ENCODE measurements around the gene ZMYND11.

ZMYND11 gene

DNA sequence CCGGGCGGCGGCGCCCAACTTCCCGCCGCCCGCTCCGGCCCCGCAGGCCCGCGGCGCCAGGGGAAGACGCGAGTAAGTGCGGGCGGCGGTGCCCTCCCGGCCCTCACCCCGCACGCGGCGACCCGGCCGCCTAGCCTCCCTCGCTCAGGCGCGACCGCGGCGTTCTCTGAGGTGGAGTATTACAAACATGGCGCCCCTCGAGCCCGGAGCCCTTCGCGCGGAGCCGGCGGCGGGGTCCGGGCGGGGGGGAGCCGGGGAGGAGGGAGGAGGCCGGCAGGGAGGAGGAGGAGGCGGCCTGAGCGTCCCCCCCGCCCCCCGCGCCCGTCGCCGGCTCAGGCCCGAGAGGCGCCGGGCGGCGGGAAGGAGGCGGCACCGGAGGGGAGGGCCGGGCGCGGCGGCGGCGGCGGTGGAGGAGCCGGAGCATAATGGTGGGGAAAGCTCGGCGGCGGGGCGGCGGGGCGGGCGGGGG lies at the start of gene ZMYND11:
TSS of gene ZMYND11 (plus strand) at position 324 of the 469 bp plus-strand sequence. CDS start 44,558 bp downstream, outside the sequence.
- peak; percentile 29 for DNase-seq

GRCh38 chr10:86031-86430 lies 49.2 kb upstream of the ZMYND11 start:
- no peak for DNase-seq

- DNase-seq, result no peak
Observed at GRCh38 chr10:87177-88080, 47.8 kb upstream of the ZMYND11 start.

GRCh38 chr10:88253-88652 lies 47.0 kb upstream of the ZMYND11 start:
- DNase-seq, result no peak

DNA sequence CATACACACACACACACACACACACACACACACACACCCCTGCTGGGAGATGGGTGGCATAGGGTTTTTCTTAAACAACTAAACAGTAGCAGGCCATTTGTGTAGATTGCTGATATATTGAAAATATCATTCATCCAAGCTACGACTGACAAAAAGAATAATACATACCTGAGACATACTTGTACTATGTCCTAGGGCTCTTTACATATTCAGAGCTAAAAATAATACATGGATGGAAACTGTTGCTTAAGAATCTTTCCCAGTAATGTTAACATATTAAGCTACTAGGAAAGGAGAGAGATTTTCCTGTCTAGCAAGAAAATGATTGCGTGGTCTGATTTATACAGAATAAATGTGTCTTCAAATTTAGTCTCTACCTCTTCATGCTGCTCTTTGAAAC lies 46.0 kb upstream of the ZMYND11 start:
- DNase-seq, result no peak

DNA sequence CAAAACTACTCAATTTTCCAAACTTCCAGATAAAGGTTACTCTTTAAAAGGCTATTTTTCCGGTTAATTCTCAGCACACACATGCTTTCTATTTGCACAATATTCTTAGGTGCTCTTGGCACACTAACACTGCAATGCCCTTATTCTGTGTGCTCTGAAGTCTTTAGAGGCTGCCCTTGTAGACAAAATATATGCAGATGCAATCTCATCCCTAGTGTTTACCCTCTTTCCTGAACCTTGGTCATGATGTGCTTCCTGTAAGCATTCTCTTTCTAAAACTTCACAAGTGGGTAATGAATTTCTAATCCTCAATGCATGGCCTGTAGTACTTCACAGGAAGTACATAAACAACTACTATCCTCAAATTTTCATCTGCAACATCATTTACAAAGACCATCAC lies 45.1 kb upstream of the ZMYND11 start:
- no peak for DNase-seq

DNA sequence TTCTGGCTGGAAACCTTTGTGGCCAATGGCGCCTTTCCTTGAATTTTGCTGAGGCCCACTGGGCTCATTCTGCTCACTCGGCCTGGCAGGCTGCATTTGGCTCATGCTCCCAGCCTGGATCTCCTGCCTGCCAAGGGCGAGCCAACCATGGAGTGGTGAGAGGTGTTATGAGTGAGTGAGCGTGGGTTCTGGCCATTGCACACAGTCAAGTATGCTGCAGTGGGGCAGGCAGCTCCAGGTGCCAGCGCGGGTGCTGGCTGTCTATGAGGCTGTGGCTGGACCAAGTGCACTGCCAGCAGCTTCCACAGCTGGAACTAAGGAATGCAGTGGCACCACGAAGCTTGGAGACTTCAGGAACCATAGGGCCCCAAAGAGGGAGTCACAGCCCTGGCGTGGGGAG lies 43.9 kb upstream of the ZMYND11 start:
- no peak for DNase-seq

- no peak for DNase-seq
Observed at GRCh38 chr10:92153-92552, 43.1 kb upstream of the ZMYND11 start.

GRCh38 chr10:92846-93245 lies 42.4 kb upstream of the ZMYND11 start:
- no peak for DNase-seq

GRCh38 chr10:94613-95012 lies 40.6 kb upstream of the ZMYND11 start:
- no peak for DNase-seq

GRCh38 chr10:95356-96115 lies 39.7 kb upstream of the ZMYND11 start:
- no peak for DNase-seq

GRCh38 chr10:96466-96865 lies 38.8 kb upstream of the ZMYND11 start:
- no peak for DNase-seq

- no peak for DNase-seq
Observed at GRCh38 chr10:104416-104815, 30.8 kb upstream of the ZMYND11 start.

GRCh38 chr10:104862-105565 lies 30.2 kb upstream of the ZMYND11 start:
- no peak for DNase-seq

DNA sequence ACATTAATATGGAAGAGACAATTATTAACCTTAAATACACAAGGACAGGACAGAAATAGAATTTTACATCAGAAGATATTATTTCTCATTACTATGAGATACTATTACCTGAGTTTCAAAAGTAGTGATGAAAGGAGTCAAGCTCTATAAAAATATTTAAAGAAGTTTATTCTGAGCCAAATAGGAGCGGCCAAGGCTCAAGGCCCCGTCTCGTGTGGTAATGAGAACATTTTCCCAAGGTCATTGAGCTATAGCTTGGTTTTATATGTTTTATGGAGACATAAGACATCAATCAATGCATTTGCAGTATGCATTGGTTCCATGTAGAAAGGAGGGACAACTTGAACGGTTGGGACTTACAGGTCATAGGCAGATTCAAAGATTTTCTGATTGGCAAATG lies 29.4 kb upstream of the ZMYND11 start:
- DNase-seq, result no peak

DNA sequence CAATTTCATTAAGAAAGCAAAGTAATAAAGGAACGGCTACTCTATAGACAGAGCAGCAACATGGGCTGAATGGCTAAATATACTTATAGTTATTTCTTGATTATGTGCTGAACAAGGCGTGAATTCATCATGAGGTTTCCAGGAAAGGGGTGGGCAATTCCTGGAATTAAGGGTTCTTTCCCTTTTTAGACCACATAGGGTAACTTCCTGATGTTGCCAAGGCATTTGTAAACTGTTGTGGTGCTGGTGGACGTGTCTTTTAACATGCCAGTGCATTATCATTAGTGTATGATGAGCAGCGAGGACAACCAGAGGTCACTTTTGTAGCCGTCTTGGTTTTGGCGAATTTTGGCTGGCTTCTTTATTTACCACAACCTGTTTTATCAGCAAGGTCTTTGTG lies 28.5 kb upstream of the ZMYND11 start:
- DNase-seq, result no peak

DNA sequence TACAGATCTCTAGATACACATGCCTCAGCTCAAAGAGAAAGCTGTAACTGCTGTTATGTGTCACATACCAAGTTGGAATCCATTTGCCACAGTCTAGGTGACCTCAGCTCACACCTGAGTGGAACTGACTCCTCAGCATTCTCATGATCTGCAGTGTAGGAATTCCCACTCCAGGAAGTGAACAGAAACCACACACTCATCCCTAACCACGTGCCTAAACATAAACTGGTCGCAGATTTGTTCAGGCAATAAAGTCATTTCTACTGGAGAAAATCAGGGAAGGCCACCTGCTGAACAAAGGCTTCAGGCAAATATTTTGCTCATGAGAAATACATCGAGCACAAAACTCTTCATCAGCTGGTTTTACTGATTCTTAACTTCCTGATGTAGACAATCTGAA lies 23.0 kb upstream of the ZMYND11 start:
- DNase-seq, result no peak

GRCh38 chr10:124874-125273 lies 10.4 kb upstream of the ZMYND11 start:
- DNase-seq, result no peak

GRCh38 chr10:127612-128432 lies 7.4 kb upstream of the ZMYND11 start:
- DNase-seq, result no peak

DNA sequence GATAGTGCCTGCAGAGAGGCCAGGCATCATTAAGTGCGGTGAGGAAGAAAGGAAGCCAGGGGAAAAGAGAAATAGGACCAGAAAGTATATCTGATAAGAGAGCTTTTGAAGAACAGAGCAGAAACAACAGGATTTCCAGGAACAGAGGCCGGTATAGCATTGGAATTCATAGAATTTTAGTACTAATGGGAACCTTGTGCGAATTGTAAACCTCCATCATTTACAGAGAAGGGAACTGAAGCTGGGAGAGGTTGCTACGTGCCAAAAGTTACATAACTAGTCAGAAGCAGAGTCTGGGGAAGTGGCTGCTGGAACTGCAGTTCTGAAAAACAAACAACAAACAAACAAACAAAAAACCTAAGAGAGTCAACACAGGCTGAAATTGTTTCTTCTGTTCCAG lies 5.4 kb upstream of the ZMYND11 start:
- DNase-seq, result no peak

- DNase-seq, result peak; percentile 18
Observed at GRCh38 chr10:132946-133898, 2.0 kb upstream of the ZMYND11 start.
